ENCODE data around the gene KCNB1.
A peak's percentile ranks its signal among the peaks of the same experiment; 100 is the strongest.

Gene KCNB1

DNA sequence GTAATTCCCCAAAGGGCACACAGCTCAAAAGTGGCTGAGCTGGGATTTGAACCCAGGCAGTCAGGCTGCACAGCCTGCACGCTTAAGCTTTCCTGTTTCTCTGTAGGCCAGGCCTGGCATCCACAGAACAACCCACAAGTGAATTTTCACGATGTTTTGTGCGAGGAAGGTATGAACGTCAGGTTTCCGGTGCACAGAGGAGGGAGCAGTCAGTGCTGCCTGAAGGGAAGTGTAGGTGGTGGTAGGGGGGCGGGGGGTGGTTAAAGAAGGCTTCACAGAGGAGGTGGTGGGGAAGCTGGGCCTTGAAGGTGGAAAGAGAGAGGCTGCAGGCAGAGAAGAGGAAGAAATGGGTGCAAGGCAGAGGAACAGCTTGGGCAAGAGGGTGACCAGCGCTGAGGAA, 14.1 kb downstream of the KCNB1 start:
- DNase-seq: no peak

DNA sequence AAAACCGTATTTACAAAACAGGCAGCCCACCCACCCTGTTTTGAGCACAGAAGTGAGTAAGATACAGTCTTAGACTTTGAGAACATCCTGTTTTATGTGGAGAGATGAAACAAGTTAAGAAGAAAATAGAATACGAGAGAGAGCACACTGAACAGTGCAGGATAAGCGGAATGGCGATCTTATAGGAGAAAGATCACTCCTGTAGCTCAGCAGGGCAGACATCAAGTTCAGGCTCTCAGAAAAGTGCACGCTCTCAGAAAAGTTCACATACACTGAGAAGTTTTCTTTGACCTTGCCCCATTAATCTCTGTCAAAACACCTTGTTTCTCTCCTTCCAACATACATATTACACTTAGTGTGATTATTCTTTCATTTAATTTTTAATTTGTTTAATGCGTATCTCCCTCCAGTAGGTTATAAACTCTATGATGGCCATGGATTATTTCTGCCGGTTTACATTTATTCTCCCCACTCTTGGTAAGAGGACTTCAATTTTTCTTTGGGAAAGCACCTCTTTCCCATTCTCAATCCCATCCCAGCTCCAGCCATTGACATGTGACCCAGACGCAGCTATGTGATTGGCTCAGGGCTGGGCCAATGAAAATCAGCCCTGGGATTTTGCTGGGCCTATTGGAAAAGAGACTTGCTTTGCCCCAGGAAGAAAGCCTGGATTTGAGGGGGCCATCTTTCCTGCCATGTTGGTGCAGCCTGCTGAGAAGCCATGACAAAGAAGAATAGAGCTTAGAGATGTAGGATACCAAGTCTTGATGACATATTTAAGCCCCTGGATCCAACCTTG, 16.2 kb downstream of the KCNB1 start:
- no peak for DNase-seq

DNA sequence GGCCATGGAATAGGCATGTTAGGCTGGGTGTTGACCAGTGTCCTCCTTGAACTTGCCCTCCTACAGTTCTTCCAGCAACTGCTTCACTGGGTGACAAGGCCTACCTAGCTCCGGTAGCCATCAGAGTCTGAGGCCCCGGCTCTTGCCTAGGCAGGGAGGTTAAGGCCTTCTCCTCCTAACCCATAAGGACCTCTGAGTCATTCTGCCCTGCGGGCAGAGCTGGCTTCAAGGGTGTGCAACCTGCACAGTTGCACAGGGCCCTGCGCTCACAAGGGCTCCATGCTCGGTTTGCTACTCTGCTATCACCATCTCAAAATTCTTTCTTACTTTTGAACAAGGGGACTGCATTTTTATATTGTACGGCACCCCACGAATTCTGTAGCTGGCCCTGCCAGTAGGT, 17.9 kb downstream of the KCNB1 start:
- DNase-seq: no peak

DNA sequence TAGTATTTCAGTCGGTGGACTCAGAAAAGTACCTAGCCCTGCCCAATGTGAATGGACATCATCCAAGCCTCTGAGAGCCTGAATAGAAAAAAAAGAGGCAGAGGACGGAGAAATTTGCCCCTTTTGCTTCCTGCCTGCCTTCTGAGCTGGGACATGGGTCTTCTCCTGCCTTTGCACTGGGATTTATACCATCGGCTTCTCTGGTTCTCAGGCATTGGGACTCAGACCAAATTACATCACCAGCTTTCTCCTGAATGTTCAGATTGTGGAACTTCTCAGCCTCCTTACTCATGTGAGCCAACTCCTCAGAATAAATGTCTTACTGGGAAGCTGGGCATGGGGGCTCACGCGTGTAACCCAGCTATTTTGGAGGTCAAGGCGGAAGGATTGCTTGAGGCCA, 19.8 kb downstream of the KCNB1 start:
- DNase-seq: no peak

DNA sequence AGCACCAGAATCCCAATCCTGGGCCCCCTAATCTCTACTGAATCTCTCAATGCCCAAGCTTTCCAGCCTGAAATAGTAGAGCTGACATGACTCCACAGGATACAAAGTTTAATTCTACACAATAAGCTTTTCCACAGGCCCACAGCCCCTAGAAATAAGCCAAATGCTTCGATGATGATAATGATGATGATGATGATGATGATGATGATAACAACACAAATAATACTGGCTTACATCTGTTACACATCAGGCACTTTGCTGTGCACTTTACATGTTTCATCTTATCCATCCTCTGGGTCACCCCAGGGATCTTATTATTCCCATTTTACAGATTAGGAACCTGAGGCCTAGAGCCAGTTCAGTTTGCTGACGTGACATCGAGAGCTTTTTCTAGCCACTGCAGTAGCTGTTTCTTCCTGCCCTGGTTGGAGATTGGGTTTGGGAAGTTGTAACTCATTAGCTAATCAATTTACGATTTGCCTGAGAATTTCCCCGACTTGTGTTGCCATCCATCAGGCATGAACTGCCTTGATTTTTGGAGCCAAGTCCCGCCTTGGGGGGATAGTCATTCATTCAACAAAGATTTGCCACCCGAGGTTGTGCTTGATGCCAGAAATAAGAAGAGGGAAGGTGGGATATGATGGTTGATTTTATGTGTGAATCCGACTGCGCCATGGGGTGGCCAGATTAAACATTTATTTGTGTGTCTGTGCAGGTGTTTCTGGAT, 20.4 kb downstream of the KCNB1 start:
- no peak for DNase-seq

DNA sequence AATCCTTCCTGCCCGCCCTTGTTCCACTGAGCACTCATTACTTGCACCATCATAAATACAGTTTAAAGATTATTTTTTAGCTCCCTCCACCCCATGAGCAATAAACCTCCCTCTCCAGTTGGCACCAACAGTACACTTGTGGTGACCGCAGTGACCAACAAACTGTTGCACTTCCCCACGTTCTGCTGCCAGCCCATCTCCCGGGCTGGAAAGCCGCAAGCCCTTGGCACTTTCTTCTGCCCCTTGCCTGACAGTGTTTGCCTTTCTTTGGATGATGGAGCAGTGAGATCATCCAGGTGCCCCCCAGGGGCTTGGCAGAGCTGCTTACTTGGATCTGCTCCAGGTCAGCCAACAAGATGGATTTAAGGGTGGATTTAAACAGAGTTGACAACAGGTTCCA, 21.6 kb downstream of the KCNB1 start:
- peak; percentile 28 for DNase-seq

DNA sequence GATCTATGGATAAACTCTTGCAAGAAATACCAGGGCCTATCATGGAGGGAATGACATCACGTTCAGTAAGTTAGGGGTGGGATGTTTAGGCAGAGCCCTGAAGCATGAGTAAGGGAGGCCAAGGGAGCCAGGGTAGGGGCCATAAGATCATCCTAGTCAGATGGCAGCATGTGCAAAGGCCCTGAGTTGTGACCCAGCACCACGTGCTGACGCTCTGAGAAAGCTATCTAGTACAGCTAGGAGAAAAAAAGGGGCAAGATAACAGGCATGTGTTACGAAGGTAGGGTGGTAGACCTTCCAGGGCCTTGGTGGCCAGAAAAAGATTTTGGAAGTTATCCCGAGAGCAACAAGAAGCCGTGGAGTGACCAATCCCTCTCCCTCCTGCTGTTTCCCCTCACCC, 22.3 kb downstream of the KCNB1 start:
- DNase-seq: no peak

DNA sequence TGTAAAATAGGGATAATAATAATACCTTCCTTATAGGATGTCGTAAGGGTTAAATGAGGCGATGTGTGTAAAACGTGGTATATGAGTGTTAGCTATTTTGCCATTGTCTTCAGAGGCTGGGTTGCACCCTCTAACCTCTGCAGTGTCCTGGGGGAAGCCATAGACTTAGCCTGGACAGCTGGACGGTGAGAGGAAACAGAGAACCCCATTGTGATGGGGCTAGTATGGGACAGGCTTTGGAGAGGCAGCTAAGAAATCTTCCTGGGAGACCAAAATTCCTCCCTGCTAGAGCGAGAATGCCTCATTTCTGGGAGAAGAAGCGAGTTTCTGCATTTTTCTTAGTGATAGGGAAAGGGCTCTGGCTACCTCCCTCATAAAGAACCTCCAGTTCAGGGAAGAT, 22.8 kb downstream of the KCNB1 start:
- no peak for DNase-seq

DNA sequence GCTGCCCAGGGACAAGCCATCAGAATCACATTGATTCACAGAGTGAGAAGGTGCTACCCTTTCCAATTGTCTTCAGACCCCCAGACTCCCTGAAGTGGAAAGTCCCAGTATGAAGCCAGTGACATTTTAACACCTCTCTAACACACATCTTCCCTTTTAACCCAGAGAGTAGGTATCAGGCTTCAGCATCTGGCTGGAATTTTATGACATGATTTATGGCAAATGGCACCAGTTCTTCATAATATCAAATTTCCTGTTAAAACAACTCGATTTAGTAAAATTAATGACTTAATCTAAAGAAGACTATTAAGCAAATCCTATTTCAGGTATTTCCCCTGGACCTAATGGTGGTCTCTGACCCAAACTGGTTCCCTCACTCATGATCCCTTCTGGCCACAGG, 25.0 kb downstream of the KCNB1 start:
- DNase-seq: no peak

DNA sequence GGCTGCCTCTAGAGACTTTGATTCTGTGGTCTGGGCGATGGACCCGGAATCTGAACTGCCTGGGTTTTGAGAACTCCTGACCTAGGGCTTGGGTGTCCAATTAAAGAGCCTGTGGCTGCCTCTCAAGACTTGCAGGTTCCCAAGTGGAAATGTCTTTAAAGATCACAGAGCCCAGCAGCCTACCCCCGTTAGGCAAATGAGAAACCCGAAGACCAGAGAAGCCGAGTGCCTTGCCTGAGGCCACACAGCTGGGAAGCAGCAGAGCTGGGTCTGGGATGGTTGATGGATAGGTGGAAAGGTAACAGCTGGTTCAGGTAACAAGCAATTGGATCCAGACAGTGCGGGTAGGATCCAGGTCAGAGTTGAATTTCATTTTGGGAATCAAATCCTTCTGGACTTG, 25.8 kb downstream of the KCNB1 start:
- no peak for DNase-seq

DNA sequence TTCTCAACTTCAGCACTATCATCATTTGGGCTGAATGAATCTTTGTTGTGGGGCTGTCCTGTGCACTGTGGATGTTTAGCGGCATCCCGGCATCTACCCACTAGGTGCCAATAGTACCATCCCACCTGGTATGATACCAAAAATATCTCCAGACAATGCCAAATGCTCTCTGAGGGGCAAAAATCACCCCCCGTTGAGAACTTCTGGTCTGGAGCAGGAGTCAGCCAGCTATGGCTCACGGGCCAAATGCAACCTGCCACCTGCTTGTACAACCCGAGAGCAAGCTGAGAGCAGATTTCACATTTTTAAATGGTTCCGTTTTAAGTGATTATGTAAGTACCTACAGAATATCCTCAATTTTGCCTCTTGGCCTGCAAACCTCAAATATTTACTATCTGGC, 26.8 kb downstream of the KCNB1 start:
- no peak for DNase-seq

DNA sequence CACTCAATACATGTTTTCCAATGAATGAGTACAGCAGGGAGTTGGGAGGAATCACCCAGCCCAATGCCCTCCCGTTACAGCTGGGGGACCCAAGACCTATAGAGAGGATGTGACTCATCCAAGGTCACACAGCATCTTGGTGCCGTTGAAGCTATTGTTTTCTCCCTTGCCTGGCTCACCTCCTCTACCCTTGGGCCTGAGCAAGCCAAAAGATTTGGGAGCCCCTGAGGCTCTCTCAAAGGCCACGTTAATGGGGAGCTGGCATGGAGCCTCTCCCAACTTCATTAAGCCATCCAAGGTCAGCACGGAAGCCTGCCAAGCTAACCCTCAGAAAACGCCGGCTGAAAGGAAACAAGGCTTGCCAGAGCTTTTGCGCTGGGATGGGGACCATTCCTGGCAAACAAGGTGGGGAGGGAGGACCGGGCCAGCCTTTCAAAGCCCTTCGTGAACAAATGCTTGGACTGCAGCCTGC, 30.4 kb downstream of the KCNB1 start:
- no peak for DNase-seq

DNA sequence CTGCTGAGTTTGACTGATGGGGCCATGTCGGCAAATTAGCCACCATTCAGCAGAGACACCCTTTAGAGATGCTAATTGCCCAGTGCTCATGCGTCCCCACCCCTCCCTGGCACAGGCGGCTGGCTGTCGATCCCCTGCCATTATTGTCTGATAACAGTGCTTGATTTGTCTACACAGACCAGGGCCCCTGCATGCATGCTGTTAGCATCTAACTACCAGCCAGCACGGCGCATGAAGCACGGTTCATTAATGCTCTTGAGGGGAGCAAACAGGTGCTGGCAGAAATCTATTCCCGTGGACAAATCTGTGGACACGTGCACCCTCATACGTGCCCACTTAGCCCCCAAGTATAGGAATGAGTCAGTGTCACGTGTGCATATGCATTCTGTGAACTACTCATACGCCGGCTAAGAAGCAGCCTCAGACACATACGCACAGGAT, 32.2 kb downstream of the KCNB1 start:
- no peak for DNase-seq

DNA sequence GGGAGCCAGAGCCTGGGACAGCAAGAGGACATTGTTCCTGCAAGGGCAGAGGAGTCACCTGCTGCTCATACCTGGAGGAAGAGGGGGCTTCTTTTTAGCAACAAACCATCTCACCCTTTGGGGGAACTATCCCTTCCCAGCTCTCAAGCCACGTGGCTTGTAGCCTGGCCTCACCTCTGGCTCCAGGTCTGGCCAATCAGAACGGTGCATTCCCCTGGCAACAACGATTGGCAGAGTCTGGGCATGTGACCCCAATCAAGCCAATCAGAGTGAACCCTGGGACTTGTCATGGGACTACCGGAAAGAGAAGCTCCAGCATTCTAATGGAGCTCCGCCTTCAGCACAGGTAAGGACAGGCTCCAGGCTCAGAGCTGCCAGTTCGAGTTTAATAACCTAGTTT, 33.6 kb downstream of the KCNB1 start:
- DNase-seq: no peak

DNA sequence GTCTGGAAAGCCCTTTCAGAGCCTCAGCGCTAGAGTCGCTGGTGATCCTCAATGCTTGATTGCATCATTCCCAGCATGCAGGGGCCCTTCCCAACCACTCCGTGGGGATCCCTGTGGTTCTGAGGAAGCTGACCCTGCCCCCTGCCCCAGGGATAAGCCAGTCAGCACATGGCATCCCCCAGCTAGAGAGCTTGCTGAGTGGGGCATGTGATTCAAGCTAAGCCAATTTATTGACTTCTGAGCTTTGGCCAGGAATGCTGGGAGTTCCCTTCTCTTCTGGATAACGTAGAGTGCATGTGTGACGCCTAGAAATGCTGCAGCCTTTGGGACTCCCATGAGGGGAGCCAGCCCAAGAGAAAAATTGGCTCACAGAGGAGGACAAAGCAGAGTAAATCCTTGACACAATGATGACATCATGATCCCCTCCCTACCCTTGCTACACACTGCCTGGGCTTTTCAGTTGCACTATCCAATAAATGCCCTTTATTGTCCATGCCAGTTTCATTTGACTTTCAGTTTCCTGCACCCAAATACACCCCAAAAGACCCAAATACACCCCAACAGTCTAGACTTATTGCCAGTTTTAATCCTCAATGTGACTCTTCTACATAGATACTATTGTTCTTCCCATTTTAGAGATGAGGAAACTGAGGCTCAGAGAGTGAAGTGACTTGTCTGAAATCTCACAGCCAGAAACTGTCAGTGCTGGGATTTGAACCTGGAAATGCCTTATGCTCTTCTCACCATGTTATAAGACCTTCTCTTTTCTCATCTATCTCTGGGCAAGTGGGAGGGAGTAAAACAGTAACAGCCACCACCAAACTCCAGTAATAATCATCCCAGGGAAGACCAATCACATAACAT, 34.3 kb downstream of the KCNB1 start:
- no peak for DNase-seq

DNA sequence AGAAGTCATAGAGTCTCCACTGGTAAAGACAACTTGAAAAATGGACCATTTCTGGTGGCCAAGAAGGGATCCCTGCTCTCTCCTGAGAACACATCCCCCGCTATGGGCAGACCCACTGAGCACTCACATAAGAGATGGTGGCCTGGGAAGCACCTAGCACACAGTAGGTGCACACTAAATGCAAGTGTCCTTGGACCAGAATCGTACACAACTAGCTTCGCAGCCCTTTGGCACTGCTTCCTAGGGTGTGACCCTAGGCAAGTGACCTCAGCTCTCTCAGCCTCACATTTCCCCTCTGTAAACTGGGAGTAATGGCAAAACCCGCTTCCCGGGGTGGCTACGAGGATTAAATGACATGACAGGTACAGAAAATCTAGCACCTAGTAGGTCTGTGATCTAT, 35.1 kb downstream of the KCNB1 start:
- DNase-seq: no peak

DNA sequence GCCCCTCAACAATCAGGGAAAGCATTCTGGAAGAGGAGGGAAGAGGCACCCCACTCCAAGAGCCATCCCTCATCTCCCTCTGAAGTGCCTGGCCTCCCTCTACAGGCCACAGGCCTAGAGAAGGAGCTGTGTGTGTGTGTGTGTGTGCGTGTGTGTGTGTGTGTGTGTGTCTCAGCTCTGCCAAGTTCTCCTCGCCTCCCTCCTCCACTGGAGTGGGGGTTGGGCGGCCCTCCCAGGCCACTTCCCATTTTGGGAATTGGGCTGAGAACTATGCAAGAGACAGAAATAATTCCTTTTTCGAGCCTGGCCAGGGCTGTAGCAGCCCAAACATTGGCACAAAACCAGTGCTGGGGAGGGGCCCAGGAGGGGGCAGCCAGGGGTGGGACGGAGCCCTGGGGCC, 35.7 kb downstream of the KCNB1 start:
- DNase-seq: peak; percentile 40

DNA sequence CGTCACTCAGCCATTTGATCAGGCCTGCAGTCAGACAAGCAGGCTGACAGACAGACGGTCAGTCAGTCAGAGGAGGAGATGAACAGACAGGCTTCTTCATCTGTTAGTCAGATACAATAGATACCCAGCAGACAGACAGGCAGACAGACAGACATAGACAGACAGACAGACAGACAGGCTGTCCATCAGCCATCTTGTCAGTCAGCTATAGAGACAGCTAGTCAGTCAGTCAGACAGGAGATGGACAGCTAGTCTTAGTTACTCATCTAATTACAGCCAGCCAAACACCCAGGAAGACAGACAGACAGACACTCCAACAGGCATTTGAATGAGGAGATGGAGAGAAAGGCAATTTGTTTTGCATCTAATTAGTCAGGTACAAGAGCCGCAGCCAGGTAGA, 36.4 kb downstream of the KCNB1 start:
- DNase-seq: no peak

DNA sequence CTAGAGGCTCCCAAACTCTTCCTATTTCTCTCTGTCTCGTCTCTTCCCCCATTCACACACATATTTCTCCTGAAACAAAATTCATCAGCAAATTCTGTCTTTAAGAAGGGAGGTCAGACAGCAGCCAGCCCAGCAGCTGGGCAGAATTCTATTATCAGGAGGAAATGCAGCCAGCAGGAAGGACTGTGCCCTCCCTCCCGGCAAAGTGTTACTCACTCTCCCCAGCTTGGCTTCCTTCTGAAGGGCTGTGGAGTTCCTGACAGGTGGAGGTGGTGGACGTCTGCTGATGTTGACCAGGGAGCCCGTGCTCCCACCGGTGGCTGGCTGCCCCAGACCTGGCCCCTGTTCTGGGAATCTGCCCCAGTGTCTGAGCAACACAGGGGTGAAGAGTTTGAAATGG, 37.3 kb downstream of the KCNB1 start:
- peak; percentile 61 for DNase-seq

DNA sequence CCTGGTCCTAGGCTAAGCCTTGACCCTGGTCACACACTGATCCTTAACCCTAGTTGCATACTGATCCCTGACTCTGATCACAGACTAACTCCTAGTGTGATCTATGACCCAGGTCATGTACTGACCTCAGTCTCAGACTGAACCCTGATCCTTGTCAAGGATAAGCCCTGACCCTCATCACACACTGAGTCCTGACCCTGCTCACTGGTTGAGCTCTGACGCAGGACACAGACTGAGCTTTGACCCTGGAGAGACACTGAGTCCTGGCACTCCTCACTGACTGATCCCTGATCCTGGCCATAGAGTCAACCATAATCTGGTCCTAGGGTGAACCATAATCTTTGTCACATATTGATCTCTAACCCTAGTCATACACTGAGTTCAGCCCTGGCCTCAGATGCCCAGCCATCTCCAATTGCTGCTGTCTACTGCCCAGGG, 37.9 kb downstream of the KCNB1 start:
- DNase-seq: no peak

DNA sequence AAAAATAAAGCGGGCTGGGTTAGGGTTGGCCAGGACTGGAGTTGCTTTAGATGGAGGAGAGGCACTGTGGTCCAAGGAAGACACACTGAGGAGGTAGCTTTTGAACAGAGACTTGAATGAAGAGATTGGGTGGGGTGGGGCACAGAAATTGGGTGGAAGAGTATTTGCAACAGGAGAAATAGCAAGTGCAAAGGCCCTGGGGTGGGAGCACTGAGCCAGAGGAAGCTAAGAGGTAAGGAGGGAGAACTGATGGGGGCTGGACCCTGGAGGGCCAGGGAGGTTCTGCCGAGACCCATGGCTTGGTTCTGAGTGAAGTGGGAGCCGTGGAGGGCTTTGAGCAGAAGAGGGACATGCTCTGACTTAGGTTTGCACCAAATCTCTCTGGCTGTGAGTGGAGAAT, 45.4 kb downstream of the KCNB1 start:
- no peak for DNase-seq

DNA sequence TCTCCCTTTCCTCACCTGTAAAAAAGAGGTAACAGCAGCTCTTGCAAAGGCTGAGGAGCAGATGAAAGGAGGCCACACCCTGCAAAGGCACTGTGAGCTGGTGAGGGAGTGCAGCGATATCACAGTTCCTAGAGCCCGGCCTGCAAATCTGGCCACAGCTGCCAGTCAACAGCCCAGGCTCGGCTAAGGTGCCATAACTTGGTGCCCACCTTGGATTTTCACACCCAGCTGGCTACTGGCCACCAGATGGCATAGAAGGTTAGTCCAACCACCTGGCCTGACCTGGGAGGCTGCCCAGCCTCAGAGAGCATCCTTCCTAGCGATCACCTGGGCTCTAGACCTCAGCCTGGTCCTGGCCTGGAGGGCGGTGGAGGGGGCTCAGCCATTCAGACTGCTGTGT, 46.8 kb downstream of the KCNB1 start:
- no peak for DNase-seq

DNA sequence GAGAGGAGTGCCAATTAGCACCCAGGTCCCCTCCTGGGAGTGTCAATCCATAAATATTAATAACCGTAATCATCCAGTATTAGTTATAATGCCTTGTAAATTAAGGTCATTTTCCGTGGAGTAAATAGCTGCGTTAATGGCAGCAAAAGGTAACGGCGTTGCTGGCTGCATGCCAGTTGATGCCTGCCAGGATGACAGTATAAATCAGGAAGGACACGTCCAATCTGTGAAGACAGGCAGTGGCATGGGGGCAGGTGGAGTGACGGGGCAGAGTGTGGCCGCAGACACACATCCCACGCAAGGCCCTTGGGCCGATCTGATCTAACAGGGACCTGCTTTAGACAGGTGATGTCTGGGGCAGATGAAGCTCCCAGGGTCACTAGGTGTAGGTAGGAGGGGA, 49.1 kb downstream of the KCNB1 start:
- DNase-seq: no peak

DNA sequence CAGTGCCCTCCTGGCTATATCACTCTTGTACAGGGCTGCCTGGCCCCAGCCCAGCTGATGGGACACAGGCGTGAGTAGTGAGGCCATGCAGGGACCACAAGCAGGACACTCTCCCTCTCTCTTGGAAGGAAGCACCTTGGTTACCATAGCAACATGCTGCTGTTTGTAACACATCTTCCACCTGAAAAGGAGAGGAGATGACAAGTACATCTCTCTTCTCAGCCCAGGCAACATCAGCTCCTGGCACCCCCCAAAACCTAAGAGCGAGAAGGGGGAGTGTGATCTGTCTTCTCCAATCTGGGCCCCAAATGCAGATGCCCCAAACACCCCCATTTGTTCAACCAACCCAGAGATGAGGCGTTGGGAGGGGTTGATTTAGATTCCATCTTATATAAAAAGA, 49.9 kb downstream of the KCNB1 start:
- DNase-seq: no peak
